ENCODE measurements around the gene C14orf180.

GRCh38 chr14:104635717-104636116, 56.2 kb downstream of the C14orf180 start:
- TF ChIP-seq ZSCAN29 (IDR thresholded peaks at IDR 0.05): no peak
- TF ChIP-seq CEBPB (IDR thresholded peaks at IDR 0.05; ENCODE audit: borderline replicate concordance in 1 of 2, low read depth in 2 of 2, low read length in 2 of 2): no peak

Data from GM12878 (cell line).